ENCODE results near the gene SYK. TPM values are rescaled to one million over a fixed set of nuclear protein-coding genes. Genes with fewer than 3 reads are reported as not detected.

Gene SYK
- total RNA-seq, 1 experiment from 2014 or later, result 5.3 TPM

DNA sequence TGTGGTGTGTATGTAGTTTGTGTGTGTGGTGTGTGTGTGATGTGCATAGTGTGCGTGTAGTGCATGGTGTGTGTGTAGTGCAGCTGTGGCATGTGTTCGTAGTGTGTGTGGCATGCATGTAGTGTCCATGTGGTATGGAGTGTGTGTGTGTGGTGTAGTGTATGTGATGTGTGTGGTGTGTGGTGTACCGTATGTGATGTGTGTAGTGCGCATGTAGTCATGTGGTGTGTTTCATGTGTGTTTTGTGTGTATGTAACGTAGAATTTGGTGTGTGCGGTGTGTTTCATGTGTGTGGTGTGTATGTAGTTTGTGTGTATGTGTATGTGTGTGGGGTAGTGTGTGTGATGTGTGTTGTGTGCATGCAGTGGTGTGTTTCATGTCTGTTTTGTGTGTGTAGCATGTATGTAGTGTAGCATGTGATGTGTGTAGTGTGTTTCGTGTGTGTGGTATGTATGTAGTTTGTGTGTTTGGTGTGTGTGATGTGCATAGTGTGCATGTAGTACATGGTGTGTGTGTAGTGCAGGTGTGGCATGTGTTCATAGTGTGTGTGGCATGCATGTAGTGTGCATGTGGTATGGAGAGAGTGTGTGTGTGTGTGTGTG is 40.7 kb downstream of the SYK start:
- Histone ChIP-seq H3K9me3 (no peaks in the 10 kb centered on the region), H3K4me3 (ENCODE audit: low read depth, low read length) (no peak overlapping the region), H3K36me3 (ENCODE audit: control insufficient read depth, insufficient read depth, low read length) (no peaks in the 10 kb centered on the region), H3K27me3 (replicated peaks; ENCODE audit: control insufficient read depth, insufficient read depth, low read length) (no peaks in the 10 kb centered on the region), H3K4me1 (no peaks in the 10 kb centered on the region)
- CTCF ChIA-PET, result no interaction called here
- no TSS peak for BruUV-seq (replicated peaks)
- no peak for DNase-seq
- Mint-ChIP-seq H3K27ac (ENCODE audit: unreplicated experiment) (no peak overlapping the region), H3K4me3 (ENCODE audit: unreplicated experiment) (no peak overlapping the region), H3K4me1 (ENCODE audit: low read depth, unreplicated experiment) (no peaks in the 10 kb centered on the region), H3K27me3 (ENCODE audit: insufficient read depth, unreplicated experiment) (no peaks in the 10 kb centered on the region), H3K36me3 (ENCODE audit: insufficient read depth, unreplicated experiment) (no peaks in the 10 kb centered on the region), H3K9me3 (ENCODE audit: unreplicated experiment) (no peaks in the 10 kb centered on the region)
- intact Hi-C loops (cut with micrococcal nuclease; ENCODE audit: unreplicated experiment), result no loop called here
- TF ChIP-seq CTCF (IDR thresholded peaks at IDR 0.05; ENCODE audit: insufficient read depth in 1 of 2, low read depth in 1 of 2, low read length in 1 of 2, severe bottlenecking in 1 of 2, unreplicated experiment in 1 of 2), result no peak
- POLR2A ChIA-PET, result no interaction called here

DNA sequence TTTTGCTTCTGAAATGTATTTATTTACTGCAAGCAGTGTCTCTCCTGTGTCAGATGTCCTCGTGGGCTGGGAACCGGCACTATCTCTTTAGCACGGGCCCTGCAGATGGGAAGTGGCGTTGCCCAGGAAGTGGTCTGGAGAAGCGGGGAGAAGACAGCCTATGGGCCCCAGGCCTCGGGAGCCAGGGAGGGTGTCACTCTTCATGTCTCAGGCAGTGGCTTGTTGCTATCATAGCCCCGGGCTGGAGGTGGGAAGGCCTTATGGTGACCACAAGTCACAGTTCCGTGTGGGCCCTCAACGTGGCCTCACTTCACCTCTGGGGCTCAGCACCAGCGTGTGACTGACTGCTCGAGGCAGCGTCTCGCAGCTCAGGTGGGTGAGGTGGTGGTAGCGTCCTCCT is 41.4 kb downstream of the SYK start:
- TF ChIP-seq CTCF (IDR thresholded peaks at IDR 0.05; ENCODE audit: insufficient read depth in 1 of 2, low read depth in 1 of 2, low read length in 1 of 2, severe bottlenecking in 1 of 2, unreplicated experiment in 1 of 2), result no peak
- Histone ChIP-seq H3K36me3 (ENCODE audit: control insufficient read depth, insufficient read depth, low read length) (no peaks in the 10 kb centered on the region), H3K9me3 (no peaks in the 10 kb centered on the region), H3K4me3 (ENCODE audit: low read depth, low read length) (no peak overlapping the region), H3K4me1 (no peaks in the 10 kb centered on the region), H3K27me3 (replicated peaks; ENCODE audit: control insufficient read depth, insufficient read depth, low read length) (no peaks in the 10 kb centered on the region)
- Mint-ChIP-seq H3K27ac (ENCODE audit: unreplicated experiment) (no peak overlapping the region), H3K27me3 (ENCODE audit: insufficient read depth, unreplicated experiment) (no peaks in the 10 kb centered on the region), H3K9me3 (ENCODE audit: unreplicated experiment) (no peaks in the 10 kb centered on the region), H3K4me1 (ENCODE audit: low read depth, unreplicated experiment) (no peaks in the 10 kb centered on the region), H3K36me3 (ENCODE audit: insufficient read depth, unreplicated experiment) (no peaks in the 10 kb centered on the region), H3K4me3 (ENCODE audit: unreplicated experiment) (no peak overlapping the region)
- BruUV-seq (replicated peaks), result no TSS peak
- ChIA-PET CTCF (no interaction called here), POLR2A (no interaction called here)
- intact Hi-C loops (cut with micrococcal nuclease; ENCODE audit: unreplicated experiment), result no loop called here
- DNase-seq, result no peak

DNA sequence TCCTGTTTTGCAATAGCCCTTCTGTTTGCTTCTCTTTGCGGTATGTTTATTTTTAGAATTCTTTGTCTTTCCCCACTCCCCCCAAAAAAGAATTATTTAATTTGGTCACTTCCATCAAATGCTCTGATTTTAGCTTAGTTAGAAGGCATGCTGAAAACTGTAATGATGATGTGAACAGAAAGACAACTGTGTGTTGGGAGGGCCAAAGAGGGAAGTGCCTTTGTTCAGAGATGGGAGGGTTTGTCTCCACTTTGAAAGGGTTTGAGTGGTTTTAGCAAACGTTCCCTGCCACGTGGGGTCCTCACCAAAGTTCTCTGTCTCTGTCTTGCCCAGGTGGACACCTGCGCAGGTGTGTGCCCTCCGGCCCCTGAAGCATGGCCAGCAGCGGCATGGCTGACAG is 41.9 kb downstream of the SYK start:
- no peaks in the 10 kb centered on the region for H3K9me3 ChIP-seq
- no peaks in the 10 kb centered on the region for H3K36me3 Mint-ChIP-seq (ENCODE audit: insufficient read depth, unreplicated experiment)
- H3K27ac Mint-ChIP-seq (ENCODE audit: unreplicated experiment), result no peak overlapping the region
- ChIA-PET CTCF (no interaction called here), POLR2A (no interaction called here)
- H3K4me1 Mint-ChIP-seq (ENCODE audit: low read depth, unreplicated experiment), result no peaks in the 10 kb centered on the region
- no peak overlapping the region for H3K4me3 Mint-ChIP-seq (ENCODE audit: unreplicated experiment)
- H3K36me3 ChIP-seq (ENCODE audit: control insufficient read depth, insufficient read depth, low read length), result no peaks in the 10 kb centered on the region
- H3K4me1 ChIP-seq, result no peaks in the 10 kb centered on the region
- H3K4me3 ChIP-seq (ENCODE audit: low read depth, low read length), result no peak overlapping the region
- no peak for TF ChIP-seq CTCF (IDR thresholded peaks at IDR 0.05; ENCODE audit: insufficient read depth in 1 of 2, low read depth in 1 of 2, low read length in 1 of 2, severe bottlenecking in 1 of 2, unreplicated experiment in 1 of 2)
- intact Hi-C loops (cut with micrococcal nuclease; ENCODE audit: unreplicated experiment), result no loop called here
- no peaks in the 10 kb centered on the region for H3K27me3 ChIP-seq (replicated peaks; ENCODE audit: control insufficient read depth, insufficient read depth, low read length)
- DNase-seq, result no peak
- no TSS peak for BruUV-seq (replicated peaks)
- no peaks in the 10 kb centered on the region for H3K27me3 Mint-ChIP-seq (ENCODE audit: insufficient read depth, unreplicated experiment)
- H3K9me3 Mint-ChIP-seq (ENCODE audit: unreplicated experiment), result no peaks in the 10 kb centered on the region

All from Caco-2 (cell line).